Measurements from ENCODE around the gene DERL3. TPM values are rescaled to one million over a fixed set of nuclear protein-coding genes. Genes with fewer than 3 reads are reported as not detected.

Gene DERL3
- total RNA-seq, 2 experiments from 2014 or later, result 14.6 to 18.1 TPM

- Mint-ChIP-seq H3K36me3 (peaks cover 1% of the 10 kb centered on the region), H3K9me3 (ENCODE audit: low read depth) (no peaks in the 10 kb centered on the region), H3K27ac (no peak overlapping the region), H3K27me3 (peaks cover 4% of the 10 kb centered on the region), H3K4me1 (peaks cover 40% of the 10 kb centered on the region), H3K4me3 (no peak overlapping the region)
- CTCF ChIA-PET, result interaction anchor here (1.1 to 5.0 kb wide), 3 partner anchors 9 to 67 kb away, joined by 3 to 30 read pairs (median 3); partner anchors contain the start of gene SLC2A11
- no peak for DNase-seq
- no peak for ATAC-seq
These were observed 3.8 kb upstream of the DERL3 start for GRCh38 chr22:23842599-23842998.

GRCh38 chr22:23841736-23842445, 3.1 kb upstream of the DERL3 start:
- peaks cover 1% of the 10 kb centered on the region for H3K36me3 Mint-ChIP-seq
- H3K9me3 Mint-ChIP-seq (ENCODE audit: low read depth), result no peaks in the 10 kb centered on the region
- peaks cover 44% of the 10 kb centered on the region for H3K4me1 Mint-ChIP-seq
- no peak for DNase-seq
- ATAC-seq, result no peak
- H3K27me3 Mint-ChIP-seq, result peaks cover 4% of the 10 kb centered on the region
- CTCF ChIA-PET, result no interaction called here
- H3K27ac Mint-ChIP-seq, result no peak overlapping the region
- no peak overlapping the region for H3K4me3 Mint-ChIP-seq

- no peak overlapping the region for H3K4me3 Mint-ChIP-seq
- CTCF ChIA-PET, result no interaction called here
- DNase-seq (no peak), ATAC-seq (no peak)
- H3K9me3 Mint-ChIP-seq (ENCODE audit: low read depth), result no peaks in the 10 kb centered on the region
- no peak overlapping the region for H3K27ac Mint-ChIP-seq
- H3K36me3 Mint-ChIP-seq, result peaks cover 1% of the 10 kb centered on the region
- peaks cover 38% of the 10 kb centered on the region for H3K4me1 Mint-ChIP-seq
- peaks cover 4% of the 10 kb centered on the region for H3K27me3 Mint-ChIP-seq
These were observed 2.5 kb upstream of the DERL3 start for GRCh38 chr22:23841292-23841691.

- CTCF ChIA-PET, result no interaction called here
- H3K36me3 Mint-ChIP-seq, result peaks cover 3% of the 10 kb centered on the region
- DNase-seq (no peak), ATAC-seq (no peak)
- peaks cover 34% of the 10 kb centered on the region for H3K4me1 Mint-ChIP-seq
- no peak overlapping the region for H3K27ac Mint-ChIP-seq
- peaks cover 4% of the 10 kb centered on the region for H3K27me3 Mint-ChIP-seq
- no peak overlapping the region for H3K4me3 Mint-ChIP-seq
- H3K9me3 Mint-ChIP-seq (ENCODE audit: low read depth), result no peaks in the 10 kb centered on the region
These were observed 1.2 kb upstream of the DERL3 start for GRCh38 chr22:23840026-23840425.

- no peak for ATAC-seq
- Mint-ChIP-seq H3K36me3 (peaks cover 3% of the 10 kb centered on the region), H3K9me3 (ENCODE audit: low read depth) (no peaks in the 10 kb centered on the region), H3K4me3 (peak overlapping the region; percentile 82), H3K4me1 (peaks cover 24% of the 10 kb centered on the region), H3K27me3 (peaks cover 4% of the 10 kb centered on the region), H3K27ac (peak overlapping the region; percentile 85)
- no peak for DNase-seq
- CTCF ChIA-PET, result interaction anchor here (0.9 to 3.3 kb wide), 3 partner anchors 11 to 67 kb away, joined by 3 to 15 read pairs (median 3); no protein-coding TSS in a partner anchor
These were observed 710 bp downstream of the DERL3 start for GRCh38 chr22:23837911-23838680.

- Mint-ChIP-seq H3K4me3 (peak overlapping the region; percentile 82), H3K4me1 (peaks cover 24% of the 10 kb centered on the region), H3K27me3 (peaks cover 4% of the 10 kb centered on the region), H3K27ac (no peak overlapping the region), H3K9me3 (ENCODE audit: low read depth) (no peaks in the 10 kb centered on the region), H3K36me3 (peaks cover 3% of the 10 kb centered on the region)
- ATAC-seq (no peak), DNase-seq (no peak)
- CTCF ChIA-PET, result interaction anchor here (0.9 to 3.3 kb wide), 3 partner anchors 12 to 66 kb away, joined by 3 to 15 read pairs (median 3); no protein-coding TSS in a partner anchor
These were observed 1.3 kb downstream of the DERL3 start for GRCh38 chr22:23837496-23837859.

GRCh38 chr22:23836692-23837495, 1.9 kb downstream of the DERL3 start:
- DNase-seq (no peak), ATAC-seq (no peak)
- Mint-ChIP-seq H3K36me3 (peaks cover 3% of the 10 kb centered on the region), H3K4me3 (no peak overlapping the region), H3K9me3 (ENCODE audit: low read depth) (no peaks in the 10 kb centered on the region), H3K4me1 (peaks cover 24% of the 10 kb centered on the region), H3K27me3 (peaks cover 4% of the 10 kb centered on the region), H3K27ac (no peak overlapping the region)
- CTCF ChIA-PET, result interaction anchor here (1.5 to 3.3 kb wide), 2 partner anchors 12 to 66 kb away, joined by 3 to 15 read pairs; no protein-coding TSS in a partner anchor

GRCh38 chr22:23836281-23836680, 2.5 kb downstream of the DERL3 start:
- H3K4me3 Mint-ChIP-seq, result no peak overlapping the region

GRCh38 chr22:23835484-23836144, 3.2 kb downstream of the DERL3 start:
- H3K27me3 Mint-ChIP-seq, result peaks cover 4% of the 10 kb centered on the region
- peaks cover 24% of the 10 kb centered on the region for H3K4me1 Mint-ChIP-seq
- ATAC-seq (no peak), DNase-seq (no peak)
- no peak overlapping the region for H3K4me3 Mint-ChIP-seq
- CTCF ChIA-PET, result interaction anchor here (1.4 to 3.3 kb wide), 3 partner anchors 13 to 65 kb away, joined by 4 to 15 read pairs (median 4); no protein-coding TSS in a partner anchor
- H3K36me3 Mint-ChIP-seq, result peaks cover 7% of the 10 kb centered on the region
- no peaks in the 10 kb centered on the region for H3K9me3 Mint-ChIP-seq (ENCODE audit: low read depth)
- peak overlapping the region; percentile 44 for H3K27ac Mint-ChIP-seq

More at GRCh38 chr22:23836281-23836680, 2.5 kb downstream of the DERL3 start:
- H3K9me3 Mint-ChIP-seq (ENCODE audit: low read depth), result no peaks in the 10 kb centered on the region
- DNase-seq (no peak), ATAC-seq (no peak)
- CTCF ChIA-PET, result interaction anchor here (1.6 to 3.3 kb wide), 2 partner anchors 13 to 66 kb away, joined by 4 to 15 read pairs; no protein-coding TSS in a partner anchor
- peaks cover 24% of the 10 kb centered on the region for H3K4me1 Mint-ChIP-seq
- H3K27ac Mint-ChIP-seq, result no peak overlapping the region
- H3K27me3 Mint-ChIP-seq, result peaks cover 4% of the 10 kb centered on the region
- peaks cover 3% of the 10 kb centered on the region for H3K36me3 Mint-ChIP-seq

- no peak overlapping the region for H3K27ac Mint-ChIP-seq
- H3K9me3 Mint-ChIP-seq (ENCODE audit: low read depth), result no peaks in the 10 kb centered on the region
- CTCF ChIA-PET, result interaction anchor here (1.0 to 1.6 kb wide), 3 partner anchors 11 to 64 kb away, joined by 3 to 4 read pairs (median 4); no protein-coding TSS in a partner anchor
- H3K4me1 Mint-ChIP-seq, result peaks cover 21% of the 10 kb centered on the region
- no peak overlapping the region for H3K4me3 Mint-ChIP-seq
- ATAC-seq, result no peak
- no peak for DNase-seq
- H3K36me3 Mint-ChIP-seq, result peaks cover 11% of the 10 kb centered on the region
- H3K27me3 Mint-ChIP-seq, result peaks cover 4% of the 10 kb centered on the region
These were observed 3.9 kb downstream of the DERL3 start for GRCh38 chr22:23834793-23835483.

GRCh38 chr22:23834406-23834792, 4.4 kb downstream of the DERL3 start:
- no peak overlapping the region for H3K4me3 Mint-ChIP-seq

GRCh38 chr22:23833911-23834317, 4.9 kb downstream of the DERL3 start:
- Mint-ChIP-seq H3K4me1 (peaks cover 14% of the 10 kb centered on the region), H3K4me3 (no peak overlapping the region), H3K36me3 (peaks cover 18% of the 10 kb centered on the region), H3K27ac (no peak overlapping the region), H3K9me3 (ENCODE audit: low read depth) (no peaks in the 10 kb centered on the region), H3K27me3 (no peaks in the 10 kb centered on the region)
- DNase-seq (no peak), ATAC-seq (no peak)
- CTCF ChIA-PET, result no interaction called here

More at GRCh38 chr22:23834406-23834792, 4.4 kb downstream of the DERL3 start:
- Mint-ChIP-seq H3K4me1 (peaks cover 18% of the 10 kb centered on the region), H3K9me3 (ENCODE audit: low read depth) (no peaks in the 10 kb centered on the region), H3K36me3 (peaks cover 16% of the 10 kb centered on the region), H3K27ac (no peak overlapping the region), H3K27me3 (peaks cover 2% of the 10 kb centered on the region)
- ATAC-seq, result no peak
- CTCF ChIA-PET, result interaction anchor here (1.0 to 1.4 kb wide), 2 partner anchors 11 to 15 kb away, joined by 3 to 4 read pairs; no protein-coding TSS in a partner anchor
- no peak for DNase-seq

All from activated CD8-positive, alpha-beta memory T cell treated with anti-CD3 and anti-CD28 coated beads, Interleukin-2, amount 10 ng/mL, durations not matched to agents 7 days and 5 days (primary cell).